K562 treated with DMSO at 1 percent for 48 hours (cell line): ENCODE measurements around the gene NLGN1. TPM values are rescaled to one million over a fixed set of nuclear protein-coding genes. Genes with fewer than 3 reads are reported as not detected.

Experiments
- total RNA-seq: library from RNA; unstranded; fragments of 300-600 nt; gene quantifications from 2 replicates; pipeline ENCODE4 v1.2.3, GENCODE V29; 2022; ENCODE audit warnings: low replicate concordance; ENCODE audit errors: extremely low read depth

NLGN1 gene
- total RNA-seq: not detected in 2 replicates

DNA sequence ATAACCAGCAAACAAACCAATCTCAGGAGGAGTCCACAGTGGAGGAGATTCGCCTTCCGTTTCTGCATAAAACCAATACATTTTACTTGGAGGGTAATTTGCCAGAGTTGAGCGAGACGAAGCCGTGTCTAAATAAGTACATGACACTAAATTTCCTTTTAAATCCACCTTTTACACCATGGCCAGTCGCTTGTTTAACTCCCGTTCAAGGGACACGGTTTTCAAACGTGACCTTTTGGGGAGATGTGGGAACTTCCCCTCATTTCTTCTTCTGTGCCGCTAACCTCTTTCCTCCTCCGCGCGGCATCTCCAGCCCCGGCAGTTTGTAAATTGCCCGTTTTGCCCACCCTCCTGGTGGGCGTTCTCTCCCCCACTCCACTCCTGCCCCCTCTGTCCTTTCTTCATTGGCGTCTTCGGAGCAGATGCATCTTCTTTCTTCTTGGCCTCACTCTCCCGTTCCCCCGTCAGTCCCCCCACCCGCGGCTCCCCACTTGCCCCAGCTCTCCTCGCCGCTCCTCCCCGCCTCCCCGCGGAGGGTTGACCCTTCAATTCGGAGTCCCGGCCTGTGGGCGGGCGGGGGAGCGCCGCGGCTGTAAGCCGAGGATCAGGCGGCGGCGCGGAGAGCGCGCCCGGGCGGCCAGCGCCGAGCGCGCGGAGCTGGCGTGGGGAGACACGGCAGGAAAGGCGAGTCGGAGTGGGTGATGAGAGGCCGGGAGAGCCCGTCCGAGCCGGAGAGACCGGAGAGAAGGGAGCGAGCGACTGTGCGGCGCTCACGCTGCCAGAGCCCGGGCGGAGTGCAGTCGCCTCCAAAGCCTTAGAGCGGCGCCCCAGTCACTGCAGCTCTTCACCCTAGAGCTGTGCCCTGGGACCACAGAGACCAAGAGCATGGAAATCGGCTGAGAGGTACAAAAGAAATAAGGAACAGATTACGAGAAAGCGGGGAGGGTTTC, at the start of gene NLGN1:
Gene NLGN1 (plus strand): TSS at position 584 of the 950 bp plus-strand sequence.

